GM21717 (cell line): ENCODE results near the gene MYOZ2.

Experiments used
- ATAC-seq: cut with Tn5 transposase; IDR thresholded peaks from one replicate; pipeline ENCODE4 v1.9.1; 2021; ENCODE audit warnings: mild to moderate bottlenecking, moderate library complexity; ENCODE audit not compliant: unreplicated experiment

MYOZ2 gene

GRCh38 chr4:119135721-119136121 lies at the start of gene MYOZ2:
Gene MYOZ2, plus strand, starts transcription at chr4:119135832. Its CDS starts 694 bp downstream, at chr4:119136526.
- no peak for ATAC-seq

- ATAC-seq, result no peak
Measured at GRCh38 chr4:119087121-119087520, 48.5 kb upstream of the MYOZ2 start.

- ATAC-seq, result no peak
Measured at GRCh38 chr4:119087656-119088055, 48.0 kb upstream of the MYOZ2 start.

- ATAC-seq, result no peak
Measured at GRCh38 chr4:119093042-119093827, 42.4 kb upstream of the MYOZ2 start.

DNA sequence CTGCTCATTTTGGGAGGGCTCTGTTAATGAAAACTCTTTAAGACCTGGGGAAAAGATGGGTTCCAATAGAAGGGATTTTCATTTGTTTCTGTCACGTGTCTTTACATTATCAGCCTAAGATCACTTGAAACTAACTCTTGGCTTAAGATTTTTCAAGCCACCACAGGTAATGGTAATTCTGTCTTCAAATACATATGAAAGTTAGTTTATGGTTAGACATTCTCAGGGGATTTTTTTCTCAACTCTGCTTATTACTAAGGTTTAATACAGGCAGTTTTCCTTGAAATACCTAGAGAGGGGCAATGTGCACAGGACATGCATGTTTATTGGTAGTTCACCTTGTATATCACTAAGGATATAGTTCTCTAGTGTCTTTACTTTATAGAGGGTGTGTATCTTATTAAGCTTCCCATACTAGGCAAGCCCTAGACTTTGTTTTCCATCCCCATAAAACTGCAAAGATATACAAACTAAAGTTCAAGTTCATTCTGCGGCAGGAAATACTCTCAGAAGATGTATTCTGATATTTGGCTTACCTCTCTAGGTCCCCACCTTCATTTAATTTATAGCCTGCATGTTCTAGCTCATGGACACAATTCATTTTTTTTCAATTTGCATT lies 38.2 kb upstream of the MYOZ2 start:
- no peak for ATAC-seq

DNA sequence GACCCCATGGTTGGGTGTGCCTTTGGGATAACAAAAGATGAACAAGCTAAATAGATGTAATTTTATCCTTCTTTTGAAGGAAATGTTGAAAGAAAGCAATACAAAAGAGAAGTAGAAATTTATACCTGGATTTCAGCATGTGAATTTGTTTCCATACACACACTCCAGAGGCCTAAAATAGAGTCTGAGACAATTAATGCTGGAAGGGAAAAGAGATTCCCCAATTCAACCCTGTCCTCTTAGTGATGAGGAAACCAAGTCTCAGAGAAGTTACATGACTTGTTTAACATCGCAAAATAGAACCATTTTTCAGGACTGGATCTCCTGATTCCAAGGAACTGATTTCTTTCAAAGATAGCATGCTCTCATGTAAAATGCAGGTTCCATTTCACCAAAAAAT lies 37.3 kb upstream of the MYOZ2 start:
- ATAC-seq, result no peak

DNA sequence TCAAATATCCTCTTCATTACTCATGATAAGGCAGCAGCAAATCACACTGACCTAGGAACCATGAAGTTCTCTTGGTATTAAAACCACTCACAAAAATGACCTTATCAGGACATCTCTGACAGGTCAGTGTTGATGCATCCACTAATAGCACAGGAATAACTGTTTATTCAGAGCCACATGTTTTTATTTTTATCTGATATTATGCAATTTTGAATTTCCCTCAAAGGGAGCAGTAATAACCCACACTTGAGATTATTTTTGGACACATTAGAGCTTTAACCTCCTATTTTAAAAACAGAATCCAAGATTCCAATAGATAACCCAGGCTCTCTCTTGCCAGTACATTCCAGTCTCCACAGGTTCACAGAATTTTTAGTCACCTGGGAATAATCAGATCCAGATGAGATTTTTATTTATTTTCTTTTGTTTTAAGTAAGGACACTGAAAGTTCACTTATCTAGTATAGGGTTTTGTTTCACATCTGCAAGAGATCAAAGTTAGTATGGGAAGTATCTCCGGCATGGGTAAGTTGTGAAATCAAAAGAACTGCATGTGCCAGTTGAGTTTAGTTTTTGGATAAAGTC lies 36.3 kb upstream of the MYOZ2 start:
- ATAC-seq, result no peak

DNA sequence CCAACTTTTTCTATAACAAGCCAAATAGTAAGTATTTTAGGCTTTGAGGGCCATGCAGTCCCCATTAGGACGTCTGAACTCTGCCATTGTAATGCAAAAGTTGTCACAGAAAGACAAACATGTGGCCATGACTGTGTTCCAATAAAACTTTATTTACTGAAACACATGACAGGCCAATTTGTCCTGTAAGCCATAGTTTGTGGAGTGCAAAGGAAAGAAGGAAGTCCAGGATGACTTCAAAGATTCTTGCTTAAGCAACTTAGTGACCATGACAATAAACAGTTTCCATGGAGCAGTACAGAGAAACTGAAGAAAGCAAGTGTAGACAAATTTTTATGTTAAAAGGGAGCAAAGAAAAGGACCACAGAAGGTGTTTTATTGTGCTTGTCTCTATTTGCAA lies 35.0 kb upstream of the MYOZ2 start:
- ATAC-seq, result no peak

DNA sequence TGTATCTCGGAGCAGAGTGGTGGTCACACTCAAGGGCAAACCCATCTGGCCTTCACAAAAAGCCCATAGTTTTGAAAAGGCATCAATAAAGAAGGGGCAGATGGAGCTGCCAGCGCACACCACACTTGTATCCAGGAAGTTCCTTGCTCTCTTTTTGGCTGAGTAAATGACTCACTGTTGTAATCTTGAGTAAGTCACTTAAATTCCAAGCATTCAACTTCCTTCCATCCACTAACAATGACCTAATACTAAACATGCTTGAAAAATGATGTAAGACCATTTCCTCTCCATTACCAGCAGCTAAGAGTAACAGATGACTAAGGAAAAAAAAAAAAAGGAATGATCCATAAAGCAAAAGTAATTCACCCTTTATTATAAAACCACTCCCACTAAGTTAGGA lies 32.4 kb upstream of the MYOZ2 start:
- no peak for ATAC-seq

- no peak for ATAC-seq
Measured at GRCh38 chr4:119104644-119105273, 30.9 kb upstream of the MYOZ2 start.

DNA sequence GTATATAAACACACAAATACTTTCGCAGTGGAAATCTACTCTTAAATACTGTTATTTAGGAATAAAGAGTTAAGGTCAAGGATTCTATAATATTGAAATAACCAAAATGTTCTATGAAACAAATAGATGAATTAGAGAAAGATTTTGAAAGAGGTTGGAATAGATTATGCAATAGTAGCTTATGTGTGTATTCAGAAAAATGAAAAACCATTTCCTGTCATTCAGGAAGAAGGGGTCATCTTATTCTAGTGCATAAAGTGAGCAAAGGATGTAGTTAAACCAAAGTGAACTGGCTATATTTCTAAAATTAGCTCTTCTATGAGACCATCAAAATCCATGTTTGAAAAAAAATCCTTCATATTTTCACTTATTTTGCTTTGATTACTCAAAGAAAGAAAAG lies 30.0 kb upstream of the MYOZ2 start:
- no peak for ATAC-seq

GRCh38 chr4:119106036-119107000 lies 29.3 kb upstream of the MYOZ2 start:
- ATAC-seq, result no peak

- no peak for ATAC-seq
Measured at GRCh38 chr4:119110121-119110520, 25.5 kb upstream of the MYOZ2 start.

DNA sequence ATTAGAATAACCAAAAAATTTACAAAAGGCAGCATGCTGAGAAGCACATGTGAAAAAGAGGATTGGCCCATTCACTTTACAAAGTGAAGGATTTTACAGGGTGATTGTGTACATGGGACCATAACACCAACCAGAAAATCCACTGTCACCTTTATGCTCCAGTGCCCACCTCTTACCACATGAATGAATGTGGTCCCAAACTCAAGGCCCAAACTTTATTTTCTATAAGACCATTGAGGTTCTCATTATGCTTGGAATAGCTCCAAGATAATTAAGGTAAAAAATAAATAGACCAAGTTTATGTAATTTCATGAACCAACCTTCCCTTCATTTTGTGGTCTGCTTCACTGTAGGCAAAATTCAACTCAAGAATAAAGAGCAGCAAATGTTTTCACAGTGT lies 24.3 kb upstream of the MYOZ2 start:
- no peak for ATAC-seq

DNA sequence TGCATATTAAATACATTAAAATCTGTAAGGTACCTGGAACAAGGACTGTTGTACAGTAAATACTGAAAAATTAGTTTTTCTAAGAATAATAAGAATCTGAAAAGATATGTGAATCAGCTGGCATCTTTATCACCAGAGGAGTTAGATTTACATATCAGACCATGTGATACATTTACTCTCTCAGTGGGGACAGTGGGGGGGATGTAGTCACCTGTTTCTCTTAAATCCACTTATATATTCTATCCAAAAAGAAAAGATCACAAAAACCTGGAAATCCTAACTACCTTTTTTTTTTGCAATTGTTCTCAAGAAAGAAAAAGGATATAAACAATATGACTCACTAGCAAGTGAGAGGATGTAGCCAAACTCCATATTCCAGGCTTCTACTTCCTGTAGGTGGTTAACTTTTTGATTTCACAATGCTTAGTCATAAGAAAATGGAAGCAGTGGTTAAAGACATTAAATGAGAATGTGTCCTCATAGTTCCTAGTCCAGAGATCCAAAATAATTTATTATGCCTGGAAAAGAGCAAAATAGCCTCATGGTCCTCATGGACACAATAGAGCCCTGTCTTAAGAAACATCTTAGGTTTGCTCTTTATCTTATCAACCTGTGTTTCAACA lies 22.5 kb upstream of the MYOZ2 start:
- ATAC-seq, result no peak

- ATAC-seq, result no peak
Measured at GRCh38 chr4:119116021-119116420, 19.6 kb upstream of the MYOZ2 start.

GRCh38 chr4:119116925-119117900 lies 18.4 kb upstream of the MYOZ2 start:
- ATAC-seq, result no peak

- no peak for ATAC-seq
Measured at GRCh38 chr4:119118397-119118796, 17.2 kb upstream of the MYOZ2 start.

DNA sequence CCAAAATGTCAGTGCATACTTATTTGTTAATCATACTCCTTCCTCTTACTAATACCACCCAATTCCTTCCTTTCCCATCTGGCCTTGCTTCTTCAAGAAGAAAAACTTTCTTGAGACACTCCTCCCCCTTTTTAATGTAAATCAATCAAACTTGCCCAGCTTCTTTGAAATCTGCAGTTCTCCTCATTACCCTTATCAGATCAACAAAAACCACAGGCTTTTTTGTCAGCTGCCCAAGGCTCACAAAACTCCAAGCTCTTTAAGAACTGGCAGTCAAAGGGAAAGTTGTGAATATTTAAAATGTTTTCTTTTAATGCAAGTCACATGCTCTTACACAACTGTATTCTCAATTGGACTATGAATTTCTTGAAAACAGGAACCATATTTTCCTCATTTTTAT lies 11.3 kb upstream of the MYOZ2 start:
- no peak for ATAC-seq
